HepG2 (cell line): ENCODE results near the gene BRMS1. TPM values are rescaled to one million over a fixed set of nuclear protein-coding genes. Genes with fewer than 3 reads are reported as not detected.

ENCODE experiments used
- ATAC-seq: fragments of 200-7000 bp; cut with Tn5 transposase; 3 replicates; pipeline ENCODE4 v1.9.1; 2020; ENCODE audit warnings: mild to moderate bottlenecking, moderate library complexity
- BruUV-seq: library from RNA; stranded (reverse); fragments of 400-500 nt; replicated peaks from 2 replicates; lab custom pipeline; 2021; lab: Mats Ljungman, UMichigan
- CTCF ChIA-PET: fragments of 300-600 bp; formaldehyde crosslinking; extraction: SDS; loops from one replicate; lab custom pipeline; 2021; ENCODE audit warnings: low total read pairs, inconsistent platforms, low intra/inter-chr PET ratio; lab: Yijun Ruan, JAX
- POLR2A ChIA-PET: fragments of 350-600 bp; sonication (Branson Sonifier 250); formaldehyde crosslinking; loops from one replicate; lab custom pipeline; 2020; ENCODE audit warnings: antibody characterized with exemption, inconsistent platforms; lab: Yijun Ruan, JAX
- DNase-seq: peaks from one replicate; pipeline ENCODE4 v3.0.0-alpha.2; 2015; ENCODE audit warnings: low spot score
- FAIRE-seq: peaks from 3 replicates; lab custom pipeline; 2011; peaks lifted over from hg19 to GRCh38; lab: Jason Lieb, UNC
- H2AFZ ChIP-seq: one replicate; pipeline ENCODE4 v1.6.1; 2011; ENCODE audit warnings: low read length, inconsistent platforms
- H3K27ac ChIP-seq: fragments of 300-600 bp; 3 replicates; pipeline ENCODE4 v1.8.0; 2011; ENCODE audit warnings: mixed run types, mild to moderate bottlenecking, mixed read lengths, low read length, inconsistent platforms; ENCODE audit not compliant: insufficient read depth; ENCODE audit errors: extremely low read length
- H3K27me3 ChIP-seq, 2 experiments: fragments of 200-600 bp in 1 of 2; 2 replicates in 1 of 2; 3 replicates in 1 of 2; pipeline versions ENCODE4 v1.6.0 to v1.8.0; 2011; ENCODE audit warnings: low read length in 2 of 2, mild to moderate bottlenecking in 2 of 2, moderate library complexity in 2 of 2, inconsistent platforms in 1 of 2; ENCODE audit not compliant: insufficient read depth in 2 of 2, control insufficient read depth in 1 of 2
- H3K36me3 ChIP-seq, 2 experiments: fragments of 200-600 bp in 1 of 2; replicated peaks in 1 of 2; 2 replicates in 1 of 2; 3 replicates in 1 of 2; pipeline versions ENCODE4 v1.5.1 to v1.8.0; 2011; ENCODE audit warnings: low read length in 2 of 2, inconsistent platforms in 1 of 2; ENCODE audit not compliant: insufficient read depth in 2 of 2, control insufficient read depth in 1 of 2
- H3K4me1 ChIP-seq: 2 replicates; pipeline ENCODE4 v1.5.1; 2012; ENCODE audit warnings: low read length, inconsistent platforms; ENCODE audit not compliant: insufficient read depth
- H3K4me2 ChIP-seq: 2 replicates; pipeline ENCODE4 v1.6.0; 2011; ENCODE audit warnings: low read depth, low read length, inconsistent platforms
- H3K4me3 ChIP-seq, 3 experiments: fragments of 200-600 bp in 1 of 3; sonication (generic), shearing (Covaris generic) in 1 of 3; replicated peaks in 1 of 3; 2 replicates each; pipeline ENCODE4 v1.5.1; 2011 to 2016; ENCODE audit warnings: low read length in 3 of 3, inconsistent platforms in 2 of 3, low read depth in 2 of 3, mild to moderate bottlenecking in 2 of 3, control low read depth in 1 of 3, mixed read lengths in 1 of 3; ENCODE audit not compliant: insufficient read depth in 1 of 3
- H3K79me2 ChIP-seq: one replicate; pipeline ENCODE4 v1.6.1; 2011; ENCODE audit warnings: low read length, inconsistent platforms; ENCODE audit not compliant: insufficient read depth
- H3K9ac ChIP-seq: 2 replicates; pipeline ENCODE4 v1.6.0; 2011; ENCODE audit warnings: mild to moderate bottlenecking, low read depth, low read length, inconsistent platforms; ENCODE audit not compliant: insufficient read depth
- H3K9me3 ChIP-seq: 2 replicates; pipeline ENCODE4 v1.5.1; 2012; ENCODE audit warnings: mild to moderate bottlenecking, low read length
- H4K20me1 ChIP-seq: 2 replicates; pipeline ENCODE4 v1.6.0; 2011; ENCODE audit warnings: inconsistent platforms, mild to moderate bottlenecking, low read length, moderate library complexity; ENCODE audit not compliant: insufficient read depth
- BCL6 ChIP-seq: IDR thresholded peaks from 2 replicates; pipeline ENCODE4 v1.6.1; 2016; ENCODE audit warnings: missing genetic modification reagents, missing compliant biosample characterization
- EZH2 ChIP-seq: conservative IDR thresholded peaks from 2 replicates; pipeline ENCODE4 v1.6.1; 2012; ENCODE audit warnings: mild to moderate bottlenecking, low read depth, low read length, moderate library complexity
- LCORL ChIP-seq, 2 experiments: fragments of 450-650 bp in 1 of 2; sonication (generic) in 1 of 2; formaldehyde crosslinking in 1 of 2; IDR thresholded peaks; 2 replicates each; pipeline versions ENCODE4 v1.5.0 to v1.6.1; 2017 to 2020; ENCODE audit warnings: antibody characterized with exemption in 1 of 2, missing genetic modification reagents in 1 of 2
- PPARG ChIP-seq: conservative IDR thresholded peaks from 2 replicates; pipeline ENCODE4 v1.6.1; 2016; ENCODE audit warnings: missing biosample characterization, missing genetic modification reagents
- RARG ChIP-seq: sonication (generic); formaldehyde crosslinking; IDR thresholded peaks from 2 replicates; pipeline ENCODE4 v1.4.0; 2020; ENCODE audit warnings: low read depth, mild to moderate bottlenecking, missing genetic modification reagents
- TCF7 ChIP-seq: sonication (generic); IDR thresholded peaks from 2 replicates; pipeline ENCODE4 v1.6.1; 2016; ENCODE audit warnings: antibody characterized with exemption, low read depth
- TEAD3 ChIP-seq: optimal IDR thresholded peaks from 2 replicates; pipeline ENCODE3; 2016; ENCODE audit warnings: borderline replicate concordance
- YY1 ChIP-seq: IDR thresholded peaks from 2 replicates; pipeline ENCODE4 v1.6.1; 2011; ENCODE audit warnings: low read length, low read depth, moderate library complexity, mild to moderate bottlenecking; ENCODE audit not compliant: insufficient read depth, insufficient replicate concordance
- ZBTB49 ChIP-seq: sonication (generic); formaldehyde crosslinking; IDR thresholded peaks from 2 replicates; pipeline ENCODE4 v1.4.0; 2020; ENCODE audit warnings: missing genetic modification reagents, borderline replicate concordance
- ZNF530 ChIP-seq: sonication (generic); formaldehyde crosslinking; IDR thresholded peaks from 2 replicates; pipeline ENCODE4 v1.5.0; 2020; ENCODE audit warnings: low read depth, mild to moderate bottlenecking, missing genetic modification reagents
- ZSCAN30 ChIP-seq: sonication (generic); formaldehyde crosslinking; IDR thresholded peaks from 2 replicates; pipeline ENCODE4 v1.5.0; 2020; ENCODE audit warnings: mild to moderate bottlenecking, missing genetic modification reagents
- WGBS: methylation state at CpG from one replicate; pipeline ENCODE4 v1.1.6; 2017; ENCODE audit warnings: low lambda C conversion rate; 5-methylcytosine and 5-hydroxymethylcytosine counted together
- in situ Hi-C: cut with HindIII; loops from 2 replicates; pipeline ENCODE4 v1.10.0; 2017; ENCODE audit warnings: low pct_unique_long_range_greater_than_20kb; ENCODE audit not compliant: extremely low pct_ligation_motif_present
- intact Hi-C: fragments of 100-400 bp; cut with micrococcal nuclease; formaldehyde crosslinking; loops from one replicate; pipeline ENCODE4 v1.10.0; 2022; ENCODE audit not compliant: unreplicated experiment
- polyA plus RNA-seq, 8 experiments: library from polyadenylated mRNA; depleted of rRNA in 3 of 8; stranded (reverse) in 7 of 8; unstranded in 1 of 8; fragments of >200 nt; fragmentation: Illumina TruSeq in 4 of 8; extraction: Trizol in 4 of 8; gene quantifications; 2 replicates each; pipeline versions ENCODE4 v1.2.1 to v1.2.3, GENCODE V29; 2011 to 2016; ENCODE audit warnings: low read depth in 4 of 8, missing spikeins in 1 of 8, mixed read lengths in 1 of 8; ENCODE audit not compliant: insufficient read depth in 1 of 8
- total RNA-seq, 5 experiments: library from RNA; depleted of rRNA; stranded (reverse); fragments of >200 nt; fragmentation: Illumina TruSeq; extraction: Trizol; gene quantifications; 2 replicates each; pipeline ENCODE4 v1.2.3, GENCODE V29; 2016; ENCODE audit warnings: low read depth in 1 of 5
- TF ChIP-seq, protein P1 (sequence below): sonication (generic); formaldehyde crosslinking; IDR thresholded peaks from 2 replicates; pipeline ENCODE4 v1.9.0; 2022; ENCODE audit warnings: missing genetic modification reagents, mild to moderate bottlenecking, borderline replicate concordance

BRMS1 gene
- total and polyA plus RNA-seq, 2 of the 13 experiments (the other 11 are each of a cell fraction or from before 2014, with no cell fraction given): 15.8 to 55.7 TPM

- Histone ChIP-seq H3K27ac (no peak overlapping the region), H3K9me3 (no peaks in the 10 kb centered on the region), H2AFZ (no peak overlapping the region), H3K36me3 (peaks cover 3 to 17% of the 10 kb centered on the region in 2 experiments; a peak in 4 of 5 replicates), H3K27me3 (peaks cover 0 to 24% of the 10 kb centered on the region in 2 experiments; a peak in 4 of 5 replicates), H3K4me3 (peak overlapping the region; percentile 74 to 95 (median 78)), H3K9ac (peak overlapping the region; percentile 96), H3K4me1 (peaks cover 58% of the 10 kb centered on the region), H4K20me1 (no peaks in the 10 kb centered on the region), H3K4me2 (peak overlapping the region; percentile 88), H3K79me2 (peaks cover 29% of the 10 kb centered on the region)
- DNase-seq (no peak), FAIRE-seq (no peak), ATAC-seq (no peak)
- intact Hi-C loops (no loop called here), in situ Hi-C loops (loop anchor here (5.0 kb wide), 1 partner anchor 37 kb away; no protein-coding TSS in a partner anchor)
- 25% methylated on average over 2 of the region's 2 CpGs for WGBS
- ChIA-PET POLR2A (interaction anchor here (0.7 to 5.7 kb wide), 2 partner anchors 8 to 21 kb away, joined by 3 to 121 read pairs; no protein-coding TSS in a partner anchor), CTCF (no interaction called here)
- no peak for TF ChIP-seq ZSCAN30 (CRISPR knock-in tag)
- TF ChIP-seq LCORL (IDR thresholded peaks at IDR 0.05): no peak
- TF ChIP-seq LCORL (CRISPR knock-in tag; IDR thresholded peaks at IDR 0.05): peak; percentile 11
- no peak for TF ChIP-seq EZH2
- peak; percentile 5; the same call in 1 of the 2 replicates for TF ChIP-seq BCL6 (CRISPR knock-in tag)
- no TSS peak for BruUV-seq
These were observed 54.6 kb downstream of the BRMS1 start for GRCh38 chr11:66290330-66290621.

DNA sequence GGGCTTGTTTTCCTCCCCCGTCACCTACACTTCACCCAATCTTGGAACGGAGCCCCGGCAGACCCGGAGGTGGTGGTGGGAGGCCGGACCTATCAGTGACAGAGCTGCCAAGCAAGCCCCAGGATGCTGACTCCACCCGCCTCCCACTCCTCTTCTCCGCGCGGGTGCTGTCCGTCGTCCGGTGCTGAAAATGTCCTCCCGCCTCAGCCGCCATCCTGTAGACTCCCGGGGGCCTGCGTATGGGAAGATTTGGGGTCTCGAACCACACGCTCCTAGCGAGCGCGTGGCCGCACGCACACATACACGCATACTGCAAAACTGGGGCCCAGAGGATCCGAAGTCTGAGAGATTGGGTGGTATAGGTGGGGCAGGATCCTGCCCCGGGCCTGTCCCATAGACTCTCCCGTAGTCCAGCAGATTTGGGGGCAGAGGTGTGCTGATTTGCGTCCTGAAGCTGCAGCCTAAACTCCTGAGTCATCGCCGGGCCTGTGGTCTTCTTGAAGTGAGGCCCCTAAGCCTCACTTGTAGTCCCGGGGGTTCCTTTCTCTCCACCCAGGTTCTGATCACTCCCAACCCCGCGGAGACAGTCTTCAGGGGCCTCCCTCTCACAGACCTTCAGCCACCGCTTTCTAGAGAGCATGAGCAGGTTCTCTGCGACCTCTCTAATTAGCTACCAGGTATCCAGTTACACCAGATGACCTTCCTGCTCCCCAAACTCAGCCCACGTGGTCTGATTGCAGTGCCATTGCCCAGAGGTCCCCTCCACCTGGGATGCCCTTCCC, 55.2 kb downstream of the BRMS1 start:
- Histone ChIP-seq H3K36me3 (peaks cover 5 to 22% of the 10 kb centered on the region in 2 experiments; a peak in 4 of 5 replicates), H3K79me2 (peaks cover 29% of the 10 kb centered on the region), H3K4me1 (peaks cover 61% of the 10 kb centered on the region), H3K9ac (peak overlapping the region; percentile 96), H3K27me3 (peaks cover 0 to 24% of the 10 kb centered on the region in 2 experiments; a peak in 4 of 5 replicates), H3K9me3 (no peaks in the 10 kb centered on the region), H4K20me1 (no peaks in the 10 kb centered on the region), H2AFZ (no peak overlapping the region), H3K4me2 (peak overlapping the region; percentile 88), H3K27ac (peak overlapping the region; percentile 97), H3K4me3 (peak overlapping the region; percentile 74 to 95 (median 78))
- no peak for FAIRE-seq
- in situ Hi-C loops: loop anchor here (5.0 kb wide), 1 partner anchor 38 kb away; no protein-coding TSS in a partner anchor
- BruUV-seq: TSS peak; percentile 97
- ATAC-seq: peak; percentile 52
- WGBS: under 1% methylated on average over 23 of the region's 36 CpGs
- POLR2A ChIA-PET: interaction anchor here (0.6 to 5.7 kb wide), 29 partner anchors 8 to 577 kb away, joined by 3 to 121 read pairs (median 5); partner anchors contain the start of genes CCDC85B, CD248, DPP3 and MRPL11
- intact Hi-C loops: loop anchor here (2.0 kb wide), 1 partner anchor 21 kb away; the partner anchor contains the start of gene RAB1B
- CTCF ChIA-PET: interaction anchor here (1.0 kb wide), 1 partner anchor 20 kb away, joined by 3 read pairs; no protein-coding TSS in a partner anchor
- DNase-seq: no peak
- TF ChIP-seq TCF7: no peak
- no peak for TF ChIP-seq TEAD3 (CRISPR knock-in tag)
- TF ChIP-seq, protein P1, sequence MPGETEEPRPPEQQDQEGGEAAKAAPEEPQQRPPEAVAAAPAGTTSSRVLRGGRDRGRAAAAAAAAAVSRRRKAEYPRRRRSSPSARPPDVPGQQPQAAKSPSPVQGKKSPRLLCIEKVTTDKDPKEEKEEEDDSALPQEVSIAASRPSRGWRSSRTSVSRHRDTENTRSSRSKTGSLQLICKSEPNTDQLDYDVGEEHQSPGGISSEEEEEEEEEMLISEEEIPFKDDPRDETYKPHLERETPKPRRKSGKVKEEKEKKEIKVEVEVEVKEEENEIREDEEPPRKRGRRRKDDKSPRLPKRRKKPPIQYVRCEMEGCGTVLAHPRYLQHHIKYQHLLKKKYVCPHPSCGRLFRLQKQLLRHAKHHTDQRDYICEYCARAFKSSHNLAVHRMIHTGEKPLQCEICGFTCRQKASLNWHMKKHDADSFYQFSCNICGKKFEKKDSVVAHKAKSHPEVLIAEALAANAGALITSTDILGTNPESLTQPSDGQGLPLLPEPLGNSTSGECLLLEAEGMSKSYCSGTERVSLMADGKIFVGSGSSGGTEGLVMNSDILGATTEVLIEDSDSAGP (CRISPR knock-in tag): peak; percentile 71; the same call in 1 of the 2 replicates
- TF ChIP-seq YY1: peak; percentile 53
- TF ChIP-seq ZNF530: peak; percentile 84; the same call in 1 of the 2 replicates
- TF ChIP-seq RARG (CRISPR knock-in tag): no peak
- no peak for TF ChIP-seq PPARG (CRISPR knock-in tag)
- TF ChIP-seq ZBTB49 (CRISPR knock-in tag): peak; percentile 86; the same call in 1 of the 2 replicates
